ENCODE results near the gene IQGAP2. TPM values are rescaled to one million over a fixed set of nuclear protein-coding genes. Genes with fewer than 3 reads are reported as not detected.

The IQGAP2 gene
- total and polyA plus RNA-seq, 2 of the 8 experiments (the other 6 are each of a cell fraction or from before 2014, with no cell fraction given): 19.7 to 66.0 TPM

DNA sequence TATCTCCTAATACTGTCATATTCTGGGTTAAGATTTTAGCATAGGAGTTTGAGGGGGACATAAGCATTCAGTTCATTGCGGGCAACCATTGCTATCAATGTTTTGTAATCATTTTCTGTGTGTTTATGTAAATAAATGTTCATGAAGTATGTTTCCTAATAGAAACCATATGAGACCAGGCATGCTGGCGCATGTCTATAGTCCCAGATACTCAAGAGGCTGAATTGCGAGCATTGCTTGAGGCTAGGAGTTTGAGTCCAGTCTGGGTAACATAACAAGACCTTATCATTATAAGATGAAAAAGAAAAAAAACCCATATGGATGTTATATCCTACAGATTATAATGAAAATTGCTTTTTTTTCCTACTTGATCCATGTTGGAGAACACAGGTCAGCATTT lies 129.0 kb downstream of the IQGAP2 start:
- no peaks in the 10 kb centered on the region; the same call in 1 of the 2 replicates for H3K79me1 ChIP-seq (ENCODE audit: low read depth, low read length)
- peaks cover 0 to 6% (median 1%) of the 10 kb centered on the region in 4 experiments; a peak in 4 of 7 replicates for H3K4me1 ChIP-seq (replicated peaks in 1 of 4; ENCODE audit: control insufficient read depth in 3 of 4, insufficient read depth in 4 of 4, low read length in 3 of 4)
- no peak overlapping the region for H2BK20ac ChIP-seq (ENCODE audit: low read length)
- H4K20me1 ChIP-seq (replicated peaks in 1 of 2; ENCODE audit: control insufficient read depth in 1 of 2, insufficient read depth in 2 of 2, low read length in 2 of 2): no peaks in the 10 kb centered on the region
- H4K8ac ChIP-seq (ENCODE audit: extremely low read depth, insufficient read depth, low read length): no peak overlapping the region
- no peaks in the 10 kb centered on the region for H3K36me3 ChIP-seq (ENCODE audit: control insufficient read depth in 2 of 4, insufficient read depth in 4 of 4, low read length in 3 of 4)
- H3K4me3 ChIP-seq (ENCODE audit: extremely low read depth in 1 of 4, insufficient read depth in 2 of 4, low read depth in 3 of 4, low read length in 4 of 4): no peak overlapping the region
- no peak overlapping the region for H3K9ac ChIP-seq (replicated peaks in 1 of 4; ENCODE audit: extremely low read depth in 1 of 4, low read depth in 3 of 4, low read length in 3 of 4)
- peaks cover 0 to 2% of the 10 kb centered on the region in 2 experiments; a peak in 1 of 4 replicates for H3K9me3 ChIP-seq (ENCODE audit: insufficient read depth in 2 of 2, low read depth in 1 of 2, low read length in 1 of 2)
- POLR2A ChIA-PET (ENCODE audit: partially characterized antibody): no interaction called here
- no peak overlapping the region for H3K4ac ChIP-seq (replicated peaks; ENCODE audit: insufficient read length, low read depth, low read length)
- TF ChIP-seq YY1 (IDR thresholded peaks at IDR 0.05; ENCODE audit: low read depth, low read length): no peak
- TF ChIP-seq KDM5A (IDR thresholded peaks at IDR 0.05; ENCODE audit: low read length): no peak
- TF ChIP-seq RXRA (IDR thresholded peaks at IDR 0.05; ENCODE audit: insufficient read depth, low read depth, low read length): no peak
- TF ChIP-seq JUN (IDR thresholded peaks at IDR 0.05; ENCODE audit: low read depth, low read length): no peak
- TF ChIP-seq, protein P1, sequence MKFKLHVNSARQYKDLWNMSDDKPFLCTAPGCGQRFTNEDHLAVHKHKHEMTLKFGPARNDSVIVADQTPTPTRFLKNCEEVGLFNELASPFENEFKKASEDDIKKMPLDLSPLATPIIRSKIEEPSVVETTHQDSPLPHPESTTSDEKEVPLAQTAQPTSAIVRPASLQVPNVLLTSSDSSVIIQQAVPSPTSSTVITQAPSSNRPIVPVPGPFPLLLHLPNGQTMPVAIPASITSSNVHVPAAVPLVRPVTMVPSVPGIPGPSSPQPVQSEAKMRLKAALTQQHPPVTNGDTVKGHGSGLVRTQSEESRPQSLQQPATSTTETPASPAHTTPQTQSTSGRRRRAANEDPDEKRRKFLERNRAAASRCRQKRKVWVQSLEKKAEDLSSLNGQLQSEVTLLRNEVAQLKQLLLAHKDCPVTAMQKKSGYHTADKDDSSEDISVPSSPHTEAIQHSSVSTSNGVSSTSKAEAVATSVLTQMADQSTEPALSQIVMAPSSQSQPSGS (IDR thresholded peaks at IDR 0.05; ENCODE audit: low read length): no peak
- no peak for TF ChIP-seq SIN3A (conservative IDR thresholded peaks at IDR 0.05 in 1 of 2, IDR thresholded peaks at IDR 0.05 in 1 of 2; ENCODE audit: low read depth in 1 of 2, low read length in 2 of 2)
- no peak for TF ChIP-seq NANOG (IDR thresholded peaks at IDR 0.05; ENCODE audit: insufficient read depth, low read depth, low read length, poor library complexity, severe bottlenecking)
- TF ChIP-seq POU5F1 (IDR thresholded peaks at IDR 0.05; ENCODE audit: low read depth, low read length): no peak
- no peak for TF ChIP-seq SP1 (IDR thresholded peaks at IDR 0.05; ENCODE audit: low read depth, low read length)
- H2BK5ac ChIP-seq (ENCODE audit: low read depth, low read length): no peak overlapping the region
- DNase-seq (ENCODE audit: low read depth in 1 of 2, low spot score in 2 of 2): no peak
- no peak overlapping the region for H2BK15ac ChIP-seq (ENCODE audit: low read length)
- H3K23me2 ChIP-seq (ENCODE audit: low read depth, low read length): no peaks in the 10 kb centered on the region
- no peak overlapping the region for H2AK5ac ChIP-seq (ENCODE audit: low read depth, low read length)
- H2BK12ac ChIP-seq (ENCODE audit: low read depth, low read length): no peak overlapping the region
- H3K79me2 ChIP-seq (ENCODE audit: control insufficient read depth in 1 of 2, insufficient read depth in 2 of 2, low read length in 2 of 2): peaks cover 0 to 11% of the 10 kb centered on the region in 2 experiments; a peak in 2 of 4 replicates
- CTCF ChIA-PET (ENCODE audit: partially characterized antibody): interaction anchor here (1.5 kb wide), 1 partner anchor 194 kb away, joined by 3 read pairs; no protein-coding TSS in a partner anchor
- no peak overlapping the region for H3K14ac ChIP-seq (ENCODE audit: insufficient read length)
- FAIRE-seq: no peak
- H2BK120ac ChIP-seq (replicated peaks; ENCODE audit: low read depth, low read length): no peak overlapping the region
- H4K91ac ChIP-seq (replicated peaks; ENCODE audit: insufficient read length, low read length): no peak overlapping the region
- H3K4me2 ChIP-seq (ENCODE audit: insufficient read depth in 1 of 2, low read depth in 2 of 2, low read length in 2 of 2): no peak overlapping the region
- H3K27ac ChIP-seq (ENCODE audit: low read depth, low read length): no peak overlapping the region
- WGBS, 2 experiments (ENCODE audit: extremely low coverage in 1 of 2, insufficient coverage in 1 of 2, insufficient read length in 1 of 2, insufficient replicate concordance in 2 of 2, low coverage in 1 of 2, low lambda C conversion rate in 2 of 2, missing lambda C conversion rate in 1 of 2): 86% methylated on average over 3 of the region's 3 CpGs; no CpG with 5 or more reads in 1 of the 2 experiments
- no peak overlapping the region for H3K18ac ChIP-seq (ENCODE audit: extremely low read depth, low read length)
- no peak overlapping the region for H2AFZ ChIP-seq (ENCODE audit: low read length)
- H3K56ac ChIP-seq (replicated peaks; ENCODE audit: insufficient read length, low read depth, low read length): no peak overlapping the region
- no peak overlapping the region for H3K23ac ChIP-seq (ENCODE audit: insufficient read length)
- H3K27me3 ChIP-seq (replicated peaks in 1 of 4; ENCODE audit: control insufficient read depth in 3 of 4, extremely low read depth in 1 of 4, insufficient read depth in 3 of 4, low read length in 3 of 4): no peaks in the 10 kb centered on the region; a peak in 1 of 7 replicates
- no peak overlapping the region for H4K5ac ChIP-seq (ENCODE audit: insufficient read length, low read depth, low read length)

Data from H1 (cell line).